AG04449 (cell line): ENCODE data around the gene GPHA2.

ENCODE experiments used
- CTCF ChIA-PET: fragments of 350-600 bp; formaldehyde crosslinking; extraction: SDS; loops from one replicate; lab custom pipeline; 2021; ENCODE audit warnings: antibody characterized with exemption; lab: Yijun Ruan, JAX
- POLR2A ChIA-PET: fragments of 400-600, 350-600 bp; formaldehyde crosslinking; extraction: SDS; loops from one replicate; lab custom pipeline; 2020; ENCODE audit warnings: antibody characterized with exemption, inconsistent platforms; lab: Yijun Ruan, JAX
- DNase-seq: peaks from one replicate; pipeline ENCODE4 v3.0.0-alpha.2; 2010; ENCODE audit warnings: low read depth, low spot score
- H3K4me3 ChIP-seq: 2 replicates; pipeline ENCODE4 v1.5.1; 2011; ENCODE audit warnings: low read depth, mild to moderate bottlenecking, control low read depth, low read length
- TF ChIP-seq, protein P1 (sequence below): IDR thresholded peaks from one replicate; pipeline ENCODE4 v1.5.1; 2011; ENCODE audit warnings: mild to moderate bottlenecking, moderate library complexity, low read length, control low read depth, inconsistent platforms; ENCODE audit not compliant: insufficient read depth; ENCODE audit errors: missing control alignments

The GPHA2 gene

DNA sequence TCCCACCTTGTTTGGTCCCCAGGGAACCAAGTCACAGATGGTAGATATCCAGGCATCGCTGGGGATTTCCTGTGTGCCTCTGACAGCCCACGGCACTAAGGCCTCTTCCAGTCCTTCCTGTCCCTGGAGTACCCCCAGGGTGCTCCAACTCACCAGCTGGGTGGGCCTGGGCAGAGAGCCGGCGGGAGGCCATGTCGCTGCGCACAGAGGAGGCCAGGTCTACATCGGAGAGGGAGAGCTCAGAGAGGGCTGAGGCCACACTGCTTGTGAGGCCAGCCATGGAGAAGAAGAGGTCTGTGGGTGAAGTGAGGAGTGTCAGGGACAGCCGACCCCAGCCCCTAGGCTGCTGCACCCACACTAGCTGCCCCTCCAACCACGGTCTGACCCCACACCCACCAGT lies 24.0 kb downstream of the GPHA2 start:
- DNase-seq: no peak
- TF ChIP-seq, protein P1, sequence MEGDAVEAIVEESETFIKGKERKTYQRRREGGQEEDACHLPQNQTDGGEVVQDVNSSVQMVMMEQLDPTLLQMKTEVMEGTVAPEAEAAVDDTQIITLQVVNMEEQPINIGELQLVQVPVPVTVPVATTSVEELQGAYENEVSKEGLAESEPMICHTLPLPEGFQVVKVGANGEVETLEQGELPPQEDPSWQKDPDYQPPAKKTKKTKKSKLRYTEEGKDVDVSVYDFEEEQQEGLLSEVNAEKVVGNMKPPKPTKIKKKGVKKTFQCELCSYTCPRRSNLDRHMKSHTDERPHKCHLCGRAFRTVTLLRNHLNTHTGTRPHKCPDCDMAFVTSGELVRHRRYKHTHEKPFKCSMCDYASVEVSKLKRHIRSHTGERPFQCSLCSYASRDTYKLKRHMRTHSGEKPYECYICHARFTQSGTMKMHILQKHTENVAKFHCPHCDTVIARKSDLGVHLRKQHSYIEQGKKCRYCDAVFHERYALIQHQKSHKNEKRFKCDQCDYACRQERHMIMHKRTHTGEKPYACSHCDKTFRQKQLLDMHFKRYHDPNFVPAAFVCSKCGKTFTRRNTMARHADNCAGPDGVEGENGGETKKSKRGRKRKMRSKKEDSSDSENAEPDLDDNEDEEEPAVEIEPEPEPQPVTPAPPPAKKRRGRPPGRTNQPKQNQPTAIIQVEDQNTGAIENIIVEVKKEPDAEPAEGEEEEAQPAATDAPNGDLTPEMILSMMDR: no peak
- no peak overlapping the region for H3K4me3 ChIP-seq
- POLR2A ChIA-PET: no interaction called here
- CTCF ChIA-PET: interaction anchor here (1.0 to 3.5 kb wide), 5 partner anchors 18 to 102 kb away, joined by 3 to 15 read pairs (median 5); partner anchors contain the start of genes ARL2 and CDC42BPG

DNA sequence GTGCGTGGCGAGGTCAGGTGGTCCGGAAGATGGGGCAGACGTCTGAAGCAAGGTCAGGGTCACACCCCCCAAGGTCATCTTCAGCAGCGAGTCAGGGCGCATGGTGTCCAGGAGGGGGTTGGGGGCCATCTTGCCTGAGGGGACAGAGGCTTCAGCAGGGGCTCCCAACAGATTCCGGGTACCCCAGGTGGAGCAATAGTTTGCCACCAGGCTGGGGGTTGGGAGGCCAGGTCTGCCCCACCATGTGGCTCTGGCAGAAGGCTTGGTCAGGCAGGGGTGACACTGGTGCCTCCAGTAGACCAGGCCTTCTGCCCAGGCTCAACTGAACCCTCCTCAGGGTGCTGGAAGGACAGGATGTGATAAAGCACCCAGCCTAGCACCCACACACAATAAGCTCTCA lies 24.6 kb downstream of the GPHA2 start:
- CTCF ChIA-PET: interaction anchor here (1.0 to 3.5 kb wide), 4 partner anchors 17 to 103 kb away, joined by 3 to 15 read pairs (median 6); partner anchors contain the start of genes ARL2 and CDC42BPG
- TF ChIP-seq, protein P1: no peak
- no peak overlapping the region for H3K4me3 ChIP-seq
- POLR2A ChIA-PET: no interaction called here
- DNase-seq: no peak

DNA sequence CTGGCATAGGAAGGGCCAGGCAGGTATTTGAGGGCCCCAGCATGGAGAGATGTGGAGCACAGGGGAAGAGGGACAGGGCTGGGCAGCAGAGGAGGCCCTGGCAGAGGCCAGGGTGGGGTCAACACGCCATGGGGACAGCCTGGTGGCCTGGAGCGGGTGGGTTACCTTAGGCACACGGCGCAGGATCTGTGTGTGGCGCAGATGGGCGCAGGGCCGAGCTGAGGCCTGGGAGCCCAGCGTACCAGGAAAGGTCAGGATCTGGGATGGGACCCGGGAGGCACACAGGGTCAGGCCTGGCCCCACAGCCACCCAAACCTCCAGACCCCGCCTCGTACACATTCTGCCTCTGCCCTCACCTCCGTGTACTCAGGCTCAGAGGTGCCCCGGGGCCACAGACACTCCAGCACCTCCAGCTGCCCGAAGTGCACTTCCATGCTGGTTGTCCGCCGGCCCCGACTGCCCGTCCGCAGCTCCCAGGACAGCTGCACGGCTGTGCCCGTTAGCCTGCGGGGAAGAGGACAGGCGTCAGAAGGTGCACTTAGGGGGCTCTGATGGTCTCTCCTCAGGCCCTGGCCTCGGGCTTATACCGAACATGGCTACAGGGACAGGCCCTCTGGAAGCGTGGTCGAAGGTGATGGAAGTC lies 25.1 kb downstream of the GPHA2 start:
- DNase-seq: no peak
- TF ChIP-seq, protein P1: no peak
- POLR2A ChIA-PET: no interaction called here
- CTCF ChIA-PET: interaction anchor here (1.0 to 3.5 kb wide), 3 partner anchors 17 to 104 kb away, joined by 3 to 15 read pairs (median 5); partner anchors contain the start of gene ARL2
- H3K4me3 ChIP-seq: no peak overlapping the region

DNA sequence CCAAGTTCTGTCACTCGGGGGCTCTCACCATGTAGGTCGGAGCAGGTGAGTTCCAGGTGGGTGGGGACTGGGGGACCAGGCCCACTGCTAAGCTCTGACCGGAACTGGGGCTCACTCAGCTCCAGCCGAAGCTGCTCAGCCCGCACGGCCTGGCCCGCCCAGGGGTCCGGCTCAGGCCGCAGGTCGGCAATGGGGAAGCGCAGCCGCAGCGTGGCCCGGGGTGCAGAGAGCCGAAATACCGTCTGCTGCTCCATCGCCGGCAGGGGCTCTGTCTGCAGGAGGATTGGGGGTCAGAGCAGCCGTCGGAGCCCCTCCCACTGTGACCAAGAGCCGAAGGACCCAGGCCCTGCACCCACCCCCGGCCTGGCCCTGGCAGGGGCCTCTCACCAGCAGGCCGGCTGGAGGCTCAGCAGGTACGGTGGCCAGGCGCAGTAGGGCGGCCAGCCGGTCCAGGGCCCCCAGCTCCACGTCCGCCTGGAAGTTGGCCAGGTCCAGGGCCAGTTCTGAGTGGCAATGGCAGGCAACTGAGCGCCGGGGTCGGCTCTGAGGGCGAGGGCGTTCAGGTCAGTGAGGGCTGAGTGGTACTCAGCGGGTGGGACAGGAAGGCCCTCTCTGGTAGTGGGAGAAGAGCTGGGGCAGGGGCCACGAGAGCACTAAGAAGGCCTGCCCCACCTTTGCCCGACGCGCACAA lies 25.9 kb downstream of the GPHA2 start:
- CTCF ChIA-PET: interaction anchor here (1.7 to 3.5 kb wide), 2 partner anchors 16 to 22 kb away, joined by 5 to 15 read pairs; no protein-coding TSS in a partner anchor
- no peak overlapping the region for H3K4me3 ChIP-seq
- POLR2A ChIA-PET: no interaction called here
- TF ChIP-seq, protein P1: no peak
- no peak for DNase-seq

DNA sequence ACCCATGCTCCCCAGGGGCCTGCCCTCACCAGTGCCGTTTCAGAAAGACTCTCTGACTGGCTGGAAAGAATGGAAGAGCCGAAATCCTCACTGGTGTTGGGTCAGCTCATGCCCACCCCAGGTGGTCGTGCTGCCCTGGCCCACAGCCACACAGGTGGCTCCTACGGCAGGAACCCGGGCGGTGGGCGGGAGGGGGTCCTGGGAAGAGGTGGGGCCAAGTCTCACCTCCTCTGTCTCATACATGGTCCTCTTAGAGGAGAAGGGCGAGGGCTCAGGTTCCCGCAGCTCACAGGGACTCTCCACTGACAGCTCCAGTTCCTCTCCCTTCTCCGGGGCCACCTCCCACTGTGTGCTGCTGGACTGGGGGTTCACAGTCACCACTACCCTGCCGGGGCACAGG lies 26.9 kb downstream of the GPHA2 start:
- CTCF ChIA-PET: interaction anchor here (1.7 kb wide), 1 partner anchor 21 kb away, joined by 5 read pairs; no protein-coding TSS in a partner anchor
- TF ChIP-seq, protein P1: no peak
- no peak for DNase-seq

DNA sequence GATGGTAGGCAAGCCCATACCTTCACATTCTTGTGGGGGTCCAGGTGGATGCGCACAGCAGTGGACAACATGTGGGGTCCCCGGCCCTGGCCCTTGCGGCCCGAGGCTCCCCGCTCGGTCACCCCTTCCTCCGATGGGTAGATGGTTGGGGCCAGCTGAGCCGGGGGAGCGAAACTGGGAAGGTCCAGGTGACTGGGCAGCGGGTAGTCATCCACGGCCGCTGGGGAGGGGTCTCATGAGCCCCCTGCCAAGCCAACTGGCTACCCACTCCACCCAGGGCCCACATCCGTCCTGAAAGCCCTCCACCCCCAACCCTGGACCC lies 29.4 kb downstream of the GPHA2 start:
- ChIA-PET CTCF (interaction anchor here (1.8 to 4.9 kb wide), 3 partner anchors 12 to 58 kb away, joined by 4 to 35 read pairs (median 13); no protein-coding TSS in a partner anchor), POLR2A (no interaction called here)
- TF ChIP-seq, protein P1: no peak
- DNase-seq: no peak
- H3K4me3 ChIP-seq: no peak overlapping the region

More for the DNA sequence above, 26.9 kb downstream of the GPHA2 start:
- H3K4me3 ChIP-seq: no peak overlapping the region
- POLR2A ChIA-PET: interaction anchor here (0.8 kb wide), 1 partner anchor 31 kb away, joined by 3 read pairs; the partner anchor contains the start of gene EHD1
